Type B pancreatic cell (in vitro differentiated cells): ENCODE results near the gene FAM83G. TPM values are rescaled to one million over a fixed set of nuclear protein-coding genes. Genes with fewer than 3 reads are reported as not detected.

ENCODE experiments used
- DNase-seq: peaks from one replicate; pipeline ENCODE4 v3.0.0; 2021; ENCODE audit warnings: mixed read lengths; ENCODE audit not compliant: unreplicated experiment; ENCODE audit errors: extremely low spot score
- H3K27ac Mint-ChIP-seq: 2 replicates; pipeline ENCODE4 v1.8.0; 2021; ENCODE audit warnings: mild to moderate bottlenecking, mixed read lengths
- H3K27me3 Mint-ChIP-seq: 2 replicates; pipeline ENCODE4 v1.8.0; 2021; ENCODE audit warnings: mixed read lengths
- H3K36me3 Mint-ChIP-seq: 2 replicates; pipeline ENCODE4 v1.8.0; 2021; ENCODE audit warnings: mixed read lengths
- H3K4me1 Mint-ChIP-seq: one replicate; pipeline ENCODE4 v1.8.0; 2021; ENCODE audit warnings: mixed read lengths; ENCODE audit not compliant: unreplicated experiment
- H3K4me3 Mint-ChIP-seq: 2 replicates; pipeline ENCODE4 v1.8.0; 2021; ENCODE audit warnings: mild to moderate bottlenecking, mixed read lengths
- H3K9me3 Mint-ChIP-seq: 2 replicates; pipeline ENCODE4 v1.8.0; 2021; ENCODE audit warnings: mixed read lengths
- total RNA-seq: library from RNA; stranded (reverse); gene quantifications from 2 replicates; pipeline ENCODE4 v1.2.1, GENCODE V29; 2021; ENCODE audit warnings: low replicate concordance
- TF ChIP-seq, protein P1 (sequence below): fragments of 200-600 bp; sonication (generic); conservative IDR thresholded peaks from 2 replicates; pipeline ENCODE4 v1.5.0; 2021; ENCODE audit warnings: antibody characterized with exemption, mild to moderate bottlenecking

The FAM83G gene
- total RNA-seq, 1 donor from 2014 or later = 8.3 TPM

DNA sequence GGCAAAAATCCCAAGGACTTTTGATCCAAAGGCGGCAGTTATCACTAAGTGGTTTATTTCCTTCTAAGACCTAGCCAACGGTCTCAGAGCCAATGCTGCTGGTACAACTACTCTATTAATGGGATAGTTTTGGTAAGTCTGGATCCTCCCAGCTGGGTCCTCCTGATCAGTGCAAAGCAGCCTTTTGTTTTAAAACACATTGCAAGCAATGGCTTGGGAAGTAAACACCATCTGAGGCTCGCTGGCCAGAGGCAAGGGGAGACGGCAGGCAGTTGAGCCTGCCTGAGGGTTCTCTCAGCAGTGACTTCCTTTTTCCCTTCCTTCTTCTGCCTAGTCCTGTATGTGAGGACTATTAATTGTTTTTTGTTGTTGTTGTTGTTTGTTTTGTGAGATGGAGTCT, 54.2 kb downstream of the FAM83G start:
- H3K9me3 Mint-ChIP-seq = peaks cover 5% of the 10 kb centered on the region
- H3K27me3 Mint-ChIP-seq = peaks cover 5% of the 10 kb centered on the region
- H3K27ac Mint-ChIP-seq = no peak overlapping the region
- TF ChIP-seq, protein P1, sequence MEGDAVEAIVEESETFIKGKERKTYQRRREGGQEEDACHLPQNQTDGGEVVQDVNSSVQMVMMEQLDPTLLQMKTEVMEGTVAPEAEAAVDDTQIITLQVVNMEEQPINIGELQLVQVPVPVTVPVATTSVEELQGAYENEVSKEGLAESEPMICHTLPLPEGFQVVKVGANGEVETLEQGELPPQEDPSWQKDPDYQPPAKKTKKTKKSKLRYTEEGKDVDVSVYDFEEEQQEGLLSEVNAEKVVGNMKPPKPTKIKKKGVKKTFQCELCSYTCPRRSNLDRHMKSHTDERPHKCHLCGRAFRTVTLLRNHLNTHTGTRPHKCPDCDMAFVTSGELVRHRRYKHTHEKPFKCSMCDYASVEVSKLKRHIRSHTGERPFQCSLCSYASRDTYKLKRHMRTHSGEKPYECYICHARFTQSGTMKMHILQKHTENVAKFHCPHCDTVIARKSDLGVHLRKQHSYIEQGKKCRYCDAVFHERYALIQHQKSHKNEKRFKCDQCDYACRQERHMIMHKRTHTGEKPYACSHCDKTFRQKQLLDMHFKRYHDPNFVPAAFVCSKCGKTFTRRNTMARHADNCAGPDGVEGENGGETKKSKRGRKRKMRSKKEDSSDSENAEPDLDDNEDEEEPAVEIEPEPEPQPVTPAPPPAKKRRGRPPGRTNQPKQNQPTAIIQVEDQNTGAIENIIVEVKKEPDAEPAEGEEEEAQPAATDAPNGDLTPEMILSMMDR = no peak
- H3K4me3 Mint-ChIP-seq = no peak overlapping the region
- H3K4me1 Mint-ChIP-seq = peaks cover 5% of the 10 kb centered on the region
- DNase-seq = no peak
- H3K36me3 Mint-ChIP-seq = no peaks in the 10 kb centered on the region

DNA sequence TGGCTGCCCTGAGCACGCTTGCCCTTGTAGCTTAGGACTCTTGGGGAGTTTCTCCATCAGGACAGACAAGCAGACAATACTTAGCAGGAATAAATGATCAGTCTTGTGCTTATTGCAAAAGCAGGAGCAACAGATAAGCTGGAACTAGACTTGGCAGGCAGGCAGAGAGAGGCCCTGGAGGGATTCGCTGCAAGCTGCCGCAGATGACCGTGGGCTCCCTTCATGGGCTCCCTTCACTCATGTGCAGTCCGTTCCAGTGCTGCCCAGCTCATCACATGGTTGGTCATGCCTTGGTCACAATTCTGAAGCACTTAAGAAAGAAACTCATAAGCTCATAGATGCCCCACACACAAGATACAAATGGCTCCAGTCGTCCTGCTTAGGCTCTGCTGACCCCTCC, 55.0 kb downstream of the FAM83G start:
- peaks cover 5% of the 10 kb centered on the region for H3K9me3 Mint-ChIP-seq
- no peak for DNase-seq
- H3K4me1 Mint-ChIP-seq = peaks cover 5% of the 10 kb centered on the region
- peaks cover 5% of the 10 kb centered on the region for H3K27me3 Mint-ChIP-seq
- no peak overlapping the region for H3K27ac Mint-ChIP-seq
- TF ChIP-seq, protein P1 = no peak
- H3K36me3 Mint-ChIP-seq = no peaks in the 10 kb centered on the region
- H3K4me3 Mint-ChIP-seq = no peak overlapping the region

DNA sequence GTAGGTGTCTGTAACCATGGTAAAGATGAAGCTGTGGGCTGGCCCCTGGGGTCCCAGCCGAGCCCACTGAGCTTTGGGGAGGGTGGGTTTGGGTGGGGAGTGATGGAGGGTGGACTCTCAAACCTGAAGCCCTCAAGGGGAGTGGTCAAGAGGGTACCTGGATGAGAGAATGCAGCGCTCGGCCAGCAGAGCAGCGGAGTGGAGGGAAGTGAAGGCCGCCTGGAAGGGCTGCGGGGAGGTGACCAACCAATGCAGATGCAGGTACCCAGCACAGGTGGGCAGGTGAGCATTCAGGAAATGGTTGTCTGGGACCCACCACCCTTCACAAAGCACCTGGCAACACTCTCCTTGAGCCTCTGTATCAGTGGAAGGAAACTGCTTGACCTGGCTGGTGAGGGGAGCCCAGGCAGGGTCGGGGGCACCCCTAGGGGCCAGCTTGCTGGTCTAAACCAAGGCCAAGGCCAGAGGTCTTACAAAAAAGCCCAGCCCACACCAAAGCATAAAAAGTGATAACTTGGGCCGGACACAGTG, 56.0 kb downstream of the FAM83G start:
- Mint-ChIP-seq H3K27me3 (peaks cover 5% of the 10 kb centered on the region), H3K4me3 (no peak overlapping the region), H3K4me1 (peaks cover 5% of the 10 kb centered on the region), H3K36me3 (no peaks in the 10 kb centered on the region), H3K9me3 (peaks cover 5% of the 10 kb centered on the region), H3K27ac (no peak overlapping the region)
- TF ChIP-seq, protein P1 = no peak
- DNase-seq = no peak

DNA sequence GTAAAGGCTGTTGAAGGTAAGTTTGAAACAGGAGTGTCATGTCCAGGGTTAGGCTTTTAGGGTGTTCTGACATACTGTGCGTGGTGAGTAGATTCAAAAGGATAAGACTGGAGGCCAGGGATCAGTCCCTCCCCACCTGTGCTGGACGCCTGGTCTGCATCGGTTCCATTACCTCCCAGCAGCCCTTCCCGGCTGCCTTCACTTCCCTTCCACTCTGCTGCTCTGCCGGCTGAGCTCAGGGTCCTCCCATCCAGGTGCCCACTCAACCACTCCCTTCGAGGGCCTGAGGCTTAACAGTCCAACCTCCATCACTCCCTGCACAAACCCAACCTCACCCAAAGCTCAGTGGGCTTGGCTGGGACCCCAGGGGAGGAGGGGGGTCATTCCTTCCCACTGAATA, 56.7 kb downstream of the FAM83G start:
- no peaks in the 10 kb centered on the region for H3K36me3 Mint-ChIP-seq
- peaks cover 5% of the 10 kb centered on the region for H3K27me3 Mint-ChIP-seq
- no peak overlapping the region for H3K4me3 Mint-ChIP-seq
- TF ChIP-seq, protein P1 = no peak
- no peak for DNase-seq
- H3K4me1 Mint-ChIP-seq = peaks cover 5% of the 10 kb centered on the region
- no peak overlapping the region for H3K27ac Mint-ChIP-seq
- peaks cover 5% of the 10 kb centered on the region for H3K9me3 Mint-ChIP-seq

DNA sequence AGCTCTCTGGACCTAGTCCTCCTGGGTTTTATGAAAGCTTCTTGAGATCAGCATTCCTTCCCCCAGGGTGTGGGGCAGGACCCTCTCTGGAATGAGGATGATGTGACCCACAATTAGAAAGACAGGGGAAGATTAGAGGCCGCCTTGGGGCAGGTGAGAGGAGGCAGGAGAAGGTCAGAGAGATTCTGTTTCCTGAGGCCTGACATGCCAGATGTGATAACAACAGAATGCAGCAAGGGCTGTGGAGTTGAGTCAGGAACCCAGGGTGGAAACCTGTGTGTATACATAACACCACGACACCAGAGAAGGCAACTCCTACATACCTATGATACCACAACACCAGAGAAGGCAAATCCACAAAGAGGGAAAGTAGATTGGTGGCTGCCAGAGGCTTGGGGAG, 58.0 kb downstream of the FAM83G start:
- Mint-ChIP-seq H3K27ac (peak overlapping the region; percentile 82), H3K36me3 (no peaks in the 10 kb centered on the region), H3K9me3 (peaks cover 5% of the 10 kb centered on the region), H3K4me1 (peaks cover 5% of the 10 kb centered on the region), H3K4me3 (peak overlapping the region; percentile 13), H3K27me3 (peaks cover 9% of the 10 kb centered on the region)
- DNase-seq = no peak
- TF ChIP-seq, protein P1 = no peak

DNA sequence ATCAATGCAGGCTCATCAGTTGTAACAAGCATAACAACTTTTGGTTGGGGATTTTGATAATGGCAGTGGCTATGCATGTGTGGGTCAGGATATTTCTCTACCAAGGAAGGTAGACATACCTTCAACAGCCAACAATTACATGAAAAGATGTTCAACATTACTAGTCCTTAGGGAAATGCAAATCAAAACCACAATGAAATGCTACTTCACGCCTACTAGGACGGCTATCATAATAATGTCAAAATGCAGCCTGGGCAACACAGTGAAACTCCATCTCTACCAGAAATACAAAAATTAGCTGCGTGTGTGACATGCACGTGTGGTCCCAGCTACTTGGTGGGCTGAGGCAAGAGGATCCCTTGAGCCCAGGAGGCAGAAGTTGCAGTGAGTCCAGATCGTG, 59.9 kb downstream of the FAM83G start:
- H3K27ac Mint-ChIP-seq = no peak overlapping the region
- H3K4me1 Mint-ChIP-seq = peaks cover 5% of the 10 kb centered on the region
- no peaks in the 10 kb centered on the region for H3K36me3 Mint-ChIP-seq
- TF ChIP-seq, protein P1 = no peak
- DNase-seq = no peak
- no peak overlapping the region for H3K4me3 Mint-ChIP-seq
- peaks cover 5% of the 10 kb centered on the region for H3K9me3 Mint-ChIP-seq
- peaks cover 9% of the 10 kb centered on the region for H3K27me3 Mint-ChIP-seq
